SK-N-SH (cell line): Measurements from ENCODE around the gene SLC35F1. TPM values are rescaled to one million over a fixed set of nuclear protein-coding genes. Genes with fewer than 3 reads are reported as not detected.

Source experiments
- CTCF ChIA-PET: fragments of 300-600, 350-600 bp; formaldehyde crosslinking; extraction: SDS; loops from one replicate; lab custom pipeline; 2021; lab: Yijun Ruan, JAX
- POLR2A ChIA-PET: fragments of 350-600 bp; sonication (Branson Sonifier 250); formaldehyde crosslinking; extraction: SDS; loops from one replicate; lab custom pipeline; 2020; ENCODE audit warnings: antibody characterized with exemption, inconsistent platforms; lab: Yijun Ruan, JAX
- DNase-seq: peaks from one replicate; pipeline ENCODE4 v3.0.0; 2012
- H2AFZ ChIP-seq: fragments of 200-600 bp; sonication (generic); 2 replicates; pipeline ENCODE4 v1.8.1; 2016; ENCODE audit warnings: antibody characterized with exemption, mild to moderate bottlenecking, low read depth
- H3F3A ChIP-seq: fragments of 200-600 bp; sonication (generic); replicated peaks from 2 replicates; pipeline ENCODE3; 2016; ENCODE audit warnings: antibody characterized with exemption, mild to moderate bottlenecking; ENCODE audit not compliant: insufficient read depth
- H3K27ac ChIP-seq, 2 experiments: fragments of 200-500 bp in 1 of 2; fragments of 200-600 bp in 1 of 2; sonication (Bioruptor generic) in 1 of 2; sonication (generic), shearing (Covaris generic) in 1 of 2; 2 replicates each; pipeline versions ENCODE4 v1.5.1 to v1.6.1; 2014 to 2016; ENCODE audit warnings: low read depth in 2 of 2, inconsistent platforms in 1 of 2, low read length in 1 of 2, mild to moderate bottlenecking in 1 of 2, mixed read lengths in 1 of 2
- H3K27me3 ChIP-seq: fragments of 200-600 bp; sonication (generic), shearing (Covaris generic); 2 replicates; pipeline ENCODE4 v1.6.1; 2016; ENCODE audit warnings: mixed run types; ENCODE audit not compliant: insufficient read depth
- H3K36me3 ChIP-seq, 2 experiments: fragments of 200-500 bp in 1 of 2; fragments of 200-600 bp in 1 of 2; sonication (Bioruptor generic) in 1 of 2; sonication (generic) in 1 of 2; replicated peaks in 1 of 2; 2 replicates each; pipeline versions ENCODE3 to v1.5.1; 2014 to 2016; ENCODE audit warnings: low read length in 1 of 2, mild to moderate bottlenecking in 1 of 2; ENCODE audit not compliant: insufficient read depth in 2 of 2, control insufficient read depth in 1 of 2
- H3K4me1 ChIP-seq, 2 experiments: fragments of 200-500 bp in 1 of 2; fragments of 200-600 bp in 1 of 2; sonication (Bioruptor generic) in 1 of 2; sonication (generic), shearing (Covaris generic) in 1 of 2; 2 replicates each; pipeline versions ENCODE4 v1.5.1 to v1.6.1; 2014 to 2016; ENCODE audit warnings: low read depth in 1 of 2, low read length in 1 of 2, mixed run types in 1 of 2; ENCODE audit not compliant: insufficient read depth in 2 of 2, control insufficient read depth in 1 of 2
- H3K4me2 ChIP-seq: fragments of 200-600 bp; sonication (generic), shearing (Covaris generic); 2 replicates; pipeline ENCODE4 v1.6.1; 2017; ENCODE audit warnings: mixed run types
- H3K4me3 ChIP-seq, 2 experiments: fragments of 200-500 bp in 1 of 2; fragments of 200-600 bp in 1 of 2; sonication (Bioruptor generic) in 1 of 2; sonication (generic), shearing (Covaris generic) in 1 of 2; 2 replicates each; pipeline versions ENCODE4 v1.5.1 to v1.8.1; 2014 to 2016; ENCODE audit warnings: low read depth in 2 of 2, inconsistent platforms in 1 of 2, low read length in 1 of 2, mild to moderate bottlenecking in 1 of 2, mixed read lengths in 1 of 2, moderate library complexity in 1 of 2
- H3K79me2 ChIP-seq: fragments of 200-600 bp; sonication (generic); 2 replicates; pipeline ENCODE4 v1.8.1; 2017; ENCODE audit warnings: mild to moderate bottlenecking; ENCODE audit not compliant: insufficient read depth
- H3K9ac ChIP-seq: fragments of 200-600 bp; sonication (generic); 2 replicates; pipeline ENCODE4 v1.6.1; 2017; ENCODE audit warnings: mixed run types
- H3K9me2 ChIP-seq: fragments of 200-600 bp; sonication (generic); 2 replicates; pipeline ENCODE4 v1.6.1; 2017; ENCODE audit warnings: mixed run types
- H3K9me3 ChIP-seq: fragments of 200-600 bp; sonication (generic); 2 replicates; pipeline ENCODE4 v1.6.1; 2017; ENCODE audit warnings: mixed run types, mild to moderate bottlenecking, moderate library complexity
- H4K20me1 ChIP-seq: fragments of 200-600 bp; sonication (generic); 2 replicates; pipeline ENCODE4 v1.6.1; 2017; ENCODE audit warnings: mild to moderate bottlenecking, mixed run types; ENCODE audit not compliant: insufficient read depth
- CHD2 ChIP-seq: fragments of 150-350 bp; IDR thresholded peaks from 2 replicates; pipeline ENCODE4 v1.6.1; 2018; ENCODE audit warnings: low read length; ENCODE audit not compliant: partially characterized antibody
- CTCF ChIP-seq: fragments of 200-600 bp; sonication (generic); IDR thresholded peaks from 2 replicates; pipeline ENCODE4 v1.6.1; 2017; ENCODE audit warnings: antibody characterized with exemption, mild to moderate bottlenecking, moderate library complexity
- ELF1 ChIP-seq: IDR thresholded peaks from 2 replicates; pipeline ENCODE4 v1.4.0; 2012
- EZH2phosphoT487 ChIP-seq: fragments of 200-600 bp; sonication (generic); IDR thresholded peaks from 2 replicates; pipeline ENCODE4 v1.6.1; 2017; ENCODE audit warnings: low read depth, mixed run types, mild to moderate bottlenecking, antibody characterized with exemption, moderate library complexity, borderline replicate concordance
- FOSL2 ChIP-seq: IDR thresholded peaks from 2 replicates; pipeline ENCODE4 v1.4.0; 2012; ENCODE audit warnings: low read depth, mild to moderate bottlenecking, moderate library complexity, borderline replicate concordance
- FOXM1 ChIP-seq: IDR thresholded peaks from 2 replicates; pipeline ENCODE4 v1.4.0; 2012; ENCODE audit warnings: low read depth, mild to moderate bottlenecking
- GATA2 ChIP-seq: sonication (generic); formaldehyde crosslinking; IDR thresholded peaks from 2 replicates; pipeline ENCODE4 v1.5.0; 2020; ENCODE audit warnings: mild to moderate bottlenecking, missing genetic modification reagents
- IRF3 ChIP-seq: fragments of 150-350 bp; IDR thresholded peaks from 2 replicates; pipeline ENCODE4 v1.6.1; 2016; ENCODE audit warnings: mild to moderate bottlenecking, low read depth, low read length
- JUND ChIP-seq: IDR thresholded peaks from 2 replicates; pipeline ENCODE4 v1.4.0; 2012
- MEF2A ChIP-seq: IDR thresholded peaks from 2 replicates; pipeline ENCODE4 v1.4.0; 2012; ENCODE audit warnings: low read depth, borderline replicate concordance
- MXI1 ChIP-seq: IDR thresholded peaks from 2 replicates; pipeline ENCODE4 v1.6.1; 2012; ENCODE audit warnings: mild to moderate bottlenecking, low read depth, low read length, improper control_type of control experiment
- NFIC ChIP-seq: IDR thresholded peaks from 2 replicates; pipeline ENCODE4 v1.4.0; 2012; ENCODE audit warnings: borderline replicate concordance
- RAD21 ChIP-seq: IDR thresholded peaks from 2 replicates; pipeline ENCODE4 v1.6.1; 2012; ENCODE audit warnings: mild to moderate bottlenecking, low read length
- RCOR1 ChIP-seq: fragments of 150-350 bp; IDR thresholded peaks from 2 replicates; pipeline ENCODE4 v1.6.1; 2017; ENCODE audit warnings: antibody characterized with exemption, low read length
- REST ChIP-seq: IDR thresholded peaks from 2 replicates; pipeline ENCODE4 v1.6.1; 2012; ENCODE audit warnings: mild to moderate bottlenecking, low read depth, low read length, moderate library complexity
- TAF1 ChIP-seq: IDR thresholded peaks from 2 replicates; pipeline ENCODE4 v1.6.1; 2012; ENCODE audit warnings: low read depth, mild to moderate bottlenecking, low read length, moderate library complexity, borderline replicate concordance
- USF1 ChIP-seq: IDR thresholded peaks from 2 replicates; pipeline ENCODE4 v1.4.0; 2012; ENCODE audit warnings: low read depth, borderline replicate concordance
- USF2 ChIP-seq: fragments of 150-350 bp; IDR thresholded peaks from 2 replicates; pipeline ENCODE4 v1.6.1; 2017; ENCODE audit warnings: antibody characterized with exemption, low read length, low read depth, borderline replicate concordance
- YY1 ChIP-seq: IDR thresholded peaks from 2 replicates; pipeline ENCODE4 v1.4.0; 2012; ENCODE audit warnings: low read depth, mild to moderate bottlenecking
- WGBS: methylation state at CpG from one replicate; pipeline ENCODE4 v1.1.6; 2017; ENCODE audit warnings: low lambda C conversion rate; 5-methylcytosine and 5-hydroxymethylcytosine counted together
- polyA plus RNA-seq, 3 experiments: library from polyadenylated mRNA; depleted of rRNA; stranded (reverse); fragments of >200 nt; gene quantifications; 2 replicates each; pipeline ENCODE4 v1.2.3, GENCODE V29; 2012

Gene SLC35F1
- polyA plus RNA-seq, 1 of the 3 experiments (the other 2 are of a cell fraction), result under 0.01 TPM

- TF ChIP-seq RAD21, result peak; percentile 67
Observed at GRCh38 chr6:117976030-117976651, 69.1 kb downstream of the SLC35F1 start (continued).

GRCh38 chr6:117985916-117986315 lies 78.9 kb downstream of the SLC35F1 start:
- H3K79me2 ChIP-seq, result no peaks in the 10 kb centered on the region
- no peak overlapping the region for H3K4me2 ChIP-seq
- WGBS, result 0% methylated on average over 1 of the region's 1 CpG
- no peaks in the 10 kb centered on the region for H3F3A ChIP-seq
- no peaks in the 10 kb centered on the region for H4K20me1 ChIP-seq
- H3K4me1 ChIP-seq, result no peaks in the 10 kb centered on the region
- no peak overlapping the region for H3K4me3 ChIP-seq
- H3K9ac ChIP-seq, result no peak overlapping the region
- DNase-seq, result no peak
- H3K9me2 ChIP-seq, result no peaks in the 10 kb centered on the region
- H3K27ac ChIP-seq, result no peak overlapping the region
- ChIA-PET POLR2A (no interaction called here), CTCF (interaction anchor here (0.9 to 4.1 kb wide), 4 partner anchors 10 to 815 kb away, joined by 3 to 37 read pairs (median 4); no protein-coding TSS in a partner anchor)
- H3K27me3 ChIP-seq, result no peaks in the 10 kb centered on the region
- TF ChIP-seq NFIC (no peak), RCOR1 (no peak), USF1 (no peak), FOSL2 (no peak), CTCF (no peak), FOXM1 (no peak), EZH2phosphoT487 (no peak), GATA2 (no peak), ELF1 (no peak), CHD2 (no peak), IRF3 (no peak), MEF2A (no peak), REST (no peak), JUND (no peak), MXI1 (no peak), YY1 (no peak), TAF1 (no peak), USF2 (no peak)
- H2AFZ ChIP-seq, result no peak overlapping the region
- no peaks in the 10 kb centered on the region for H3K9me3 ChIP-seq
- no peaks in the 10 kb centered on the region for H3K36me3 ChIP-seq
